GM23338 (cell line): ENCODE data around the gene EHBP1L1. TPM values are rescaled to one million over a fixed set of nuclear protein-coding genes. Genes with fewer than 3 reads are reported as not detected.

Experiments used
- EZH2 ChIP-seq: fragments of 200-600 bp; sonication (generic); IDR thresholded peaks from one replicate; pipeline ENCODE4 v1.8.0; 2017; ENCODE audit warnings: antibody characterized with exemption, mild to moderate bottlenecking, low read depth; ENCODE audit not compliant: unreplicated experiment
- JUNB ChIP-seq: IDR thresholded peaks from one replicate; pipeline ENCODE4 v1.6.1; 2016; ENCODE audit warnings: antibody characterized with exemption; ENCODE audit not compliant: unreplicated experiment
- REST ChIP-seq: IDR thresholded peaks from one replicate; pipeline ENCODE4 v1.6.1; 2018; ENCODE audit warnings: antibody characterized with exemption; ENCODE audit not compliant: unreplicated experiment
- STAT1 ChIP-seq: IDR thresholded peaks from one replicate; pipeline ENCODE4 v1.6.1; 2016; ENCODE audit warnings: antibody characterized with exemption; ENCODE audit not compliant: unreplicated experiment
- ZNF114 ChIP-seq: fragments of 250-450 bp; sonication (Bioruptor Pico); IDR thresholded peaks from 2 replicates; pipeline ENCODE4 v1.5.0; 2020; ENCODE audit warnings: mild to moderate bottlenecking, moderate library complexity
- ZNF462 ChIP-seq: fragments of 250-450 bp; sonication (Bioruptor Pico); IDR thresholded peaks from 2 replicates; pipeline ENCODE4 v1.5.0; 2020; ENCODE audit warnings: mild to moderate bottlenecking, moderate library complexity
- polyA plus RNA-seq: library from polyadenylated mRNA; unstranded; fragments of >200 nt; fragmentation: Nextera tagmentation; extraction: Ambion mirVana; gene quantifications from 2 replicates; pipeline ENCODE4 v1.2.1, GENCODE V29; 2016
- total RNA-seq: library from RNA; depleted of rRNA; stranded (reverse); fragments of >200 nt; shearing (Covaris generic); gene quantifications from 2 replicates; pipeline ENCODE4 v1.2.3, GENCODE V29; 2014

EHBP1L1 gene
- total and polyA plus RNA-seq, 2 experiments from 2014 or later = 2.9 to 10.9 TPM

- TF ChIP-seq ZNF462 (no peak), REST (no peak), ZNF114 (CRISPR knock-in tag) (no peak), EZH2 (no peak), JUNB (no peak), STAT1 (no peak)
Measured at GRCh38 chr11:65529475-65530156, 46.2 kb upstream of the EHBP1L1 start (continued).
